HEK293 (cell line): Measurements from ENCODE around the gene ILF3.

Experiments used
- CTCF ChIP-seq: fragments of 450-650 bp; formaldehyde crosslinking; IDR thresholded peaks from 2 replicates; pipeline ENCODE4 v1.5.1; 2016; ENCODE audit warnings: missing biosample characterization, missing genetic modification characterization
- FEZF1 ChIP-seq: fragments of 450-650 bp; formaldehyde crosslinking; IDR thresholded peaks from 2 replicates; pipeline ENCODE4 v1.5.1; 2016; ENCODE audit warnings: missing biosample characterization, missing genetic modification characterization
- HOXC10 ChIP-seq: sonication (generic); formaldehyde crosslinking; IDR thresholded peaks from 2 replicates; pipeline ENCODE4 v1.8.1; 2023; ENCODE audit warnings: mild to moderate bottlenecking, missing genetic modification reagents
- IKZF3 ChIP-seq: fragments of 450-650 bp; IDR thresholded peaks from 2 replicates; pipeline ENCODE4 v1.5.0; 2018; ENCODE audit warnings: missing biosample characterization, mild to moderate bottlenecking, missing genetic modification characterization, moderate library complexity
- KLF16 ChIP-seq: fragments of 450-650 bp; formaldehyde crosslinking; IDR thresholded peaks from 2 replicates; pipeline ENCODE4 v1.5.1; 2017; ENCODE audit warnings: missing biosample characterization, missing genetic modification characterization
- PATZ1 ChIP-seq: fragments of 450-650 bp; formaldehyde crosslinking; IDR thresholded peaks from 2 replicates; pipeline ENCODE4 v1.5.1; 2016; ENCODE audit warnings: missing biosample characterization, missing genetic modification characterization
- SP2 ChIP-seq: fragments of 450-650 bp; formaldehyde crosslinking; IDR thresholded peaks from 2 replicates; pipeline ENCODE4 v1.5.1; 2016; ENCODE audit warnings: missing biosample characterization, missing genetic modification characterization
- SP3 ChIP-seq: fragments of 450-650 bp; formaldehyde crosslinking; IDR thresholded peaks from 2 replicates; pipeline ENCODE4 v1.5.1; 2016; ENCODE audit warnings: missing biosample characterization, missing genetic modification characterization
- SP7 ChIP-seq: fragments of 450-650 bp; formaldehyde crosslinking; IDR thresholded peaks from 2 replicates; pipeline ENCODE4 v1.5.1; 2016; ENCODE audit warnings: missing biosample characterization, missing genetic modification characterization
- YY1 ChIP-seq: fragments of 450-650 bp; formaldehyde crosslinking; IDR thresholded peaks from 2 replicates; pipeline ENCODE4 v1.5.1; 2018; ENCODE audit warnings: missing biosample characterization, missing genetic modification characterization
- ZBTB8A ChIP-seq: fragments of 450-650 bp; formaldehyde crosslinking; IDR thresholded peaks from 2 replicates; pipeline ENCODE4 v1.5.1; 2016; ENCODE audit warnings: missing biosample characterization, missing genetic modification characterization
- ZFHX2 ChIP-seq: fragments of 450-650 bp; formaldehyde crosslinking; conservative IDR thresholded peaks from 2 replicates; pipeline ENCODE4 v1.5.1; 2016; ENCODE audit warnings: missing biosample characterization, missing genetic modification characterization
- ZNF169 ChIP-seq: fragments of 450-650 bp; formaldehyde crosslinking; IDR thresholded peaks from 2 replicates; pipeline ENCODE4 v1.5.1; 2016; ENCODE audit warnings: missing biosample characterization, missing genetic modification characterization
- ZNF174 ChIP-seq: fragments of 450-650 bp; formaldehyde crosslinking; IDR thresholded peaks from 2 replicates; pipeline ENCODE4 v1.5.0; 2017; ENCODE audit warnings: missing biosample characterization, mild to moderate bottlenecking, missing genetic modification characterization
- ZNF221 ChIP-seq: fragments of 450-650 bp; formaldehyde crosslinking; IDR thresholded peaks from 2 replicates; pipeline ENCODE4 v1.5.1; 2017; ENCODE audit warnings: missing biosample characterization, missing genetic modification characterization, borderline replicate concordance
- ZNF335 ChIP-seq: fragments of 450-650 bp; formaldehyde crosslinking; conservative IDR thresholded peaks from 2 replicates; pipeline ENCODE4 v1.5.1; 2016; ENCODE audit warnings: missing biosample characterization, missing genetic modification characterization
- ZNF404 ChIP-seq: fragments of 450-650 bp; formaldehyde crosslinking; IDR thresholded peaks from 2 replicates; pipeline ENCODE4 v1.5.1; 2017; ENCODE audit warnings: missing biosample characterization, missing genetic modification characterization
- ZNF623 ChIP-seq: fragments of 450-650 bp; formaldehyde crosslinking; IDR thresholded peaks from 2 replicates; pipeline ENCODE4 v1.5.1; 2016; ENCODE audit warnings: missing biosample characterization, missing genetic modification characterization
- ZNF629 ChIP-seq: fragments of 450-650 bp; formaldehyde crosslinking; IDR thresholded peaks from 2 replicates; pipeline ENCODE4 v1.5.1; 2017; ENCODE audit warnings: missing biosample characterization, missing genetic modification characterization
- ZNF791 ChIP-seq: fragments of 450-650 bp; formaldehyde crosslinking; IDR thresholded peaks from 2 replicates; pipeline ENCODE4 v1.5.1; 2016; ENCODE audit warnings: missing biosample characterization, missing genetic modification characterization
- ZNF792 ChIP-seq: fragments of 450-650 bp; formaldehyde crosslinking; IDR thresholded peaks from 2 replicates; pipeline ENCODE4 v1.5.1; 2016; ENCODE audit warnings: missing biosample characterization, missing genetic modification characterization
- ZNF830 ChIP-seq: fragments of 450-650 bp; IDR thresholded peaks from 2 replicates; pipeline ENCODE4 v1.5.0; 2018; ENCODE audit warnings: missing biosample characterization, missing genetic modification characterization, low read depth, mild to moderate bottlenecking, moderate library complexity
- ZSCAN5A ChIP-seq: fragments of 450-650 bp; formaldehyde crosslinking; IDR thresholded peaks from 2 replicates; pipeline ENCODE4 v1.5.1; 2016; ENCODE audit warnings: missing biosample characterization, missing genetic modification characterization
- ZXDB ChIP-seq: fragments of 450-650 bp; formaldehyde crosslinking; IDR thresholded peaks from 2 replicates; pipeline ENCODE4 v1.5.1; 2016; ENCODE audit warnings: missing biosample characterization, missing genetic modification characterization
- TF ChIP-seq, protein P1 (sequence below): fragments of 450-650 bp; formaldehyde crosslinking; IDR thresholded peaks from 2 replicates; pipeline ENCODE4 v1.5.1; 2016; ENCODE audit warnings: missing biosample characterization, missing genetic modification characterization
- TF ChIP-seq, protein P2 (sequence below): fragments of 450-650 bp; formaldehyde crosslinking; IDR thresholded peaks from 2 replicates; pipeline ENCODE4 v1.5.0; 2017; ENCODE audit warnings: missing biosample characterization, missing genetic modification characterization, borderline replicate concordance
- TF ChIP-seq, protein P3 (sequence below): fragments of 450-650 bp; formaldehyde crosslinking; IDR thresholded peaks from 2 replicates; pipeline ENCODE4 v1.5.1; 2017; ENCODE audit warnings: missing biosample characterization, missing genetic modification characterization
- TF ChIP-seq, protein P4 (sequence below): fragments of 450-650 bp; IDR thresholded peaks from 2 replicates; pipeline ENCODE4 v1.5.1; 2018; ENCODE audit warnings: missing biosample characterization, missing genetic modification characterization

Gene ILF3

GRCh38 chr19:10718205-10719196 is 64.4 kb downstream of the ILF3 start (continued):
- no peak for TF ChIP-seq ZNF169 (tag by site-specific recombination)
- no peak for TF ChIP-seq SP7 (tag by site-specific recombination)
- TF ChIP-seq, protein P1, sequence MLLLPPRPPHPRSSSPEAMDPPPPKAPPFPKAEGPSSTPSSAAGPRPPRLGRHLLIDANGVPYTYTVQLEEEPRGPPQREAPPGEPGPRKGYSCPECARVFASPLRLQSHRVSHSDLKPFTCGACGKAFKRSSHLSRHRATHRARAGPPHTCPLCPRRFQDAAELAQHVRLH, result no peak
- peak; percentile 52 for TF ChIP-seq ZNF335 (tag by site-specific recombination)
- TF ChIP-seq, protein P2, sequence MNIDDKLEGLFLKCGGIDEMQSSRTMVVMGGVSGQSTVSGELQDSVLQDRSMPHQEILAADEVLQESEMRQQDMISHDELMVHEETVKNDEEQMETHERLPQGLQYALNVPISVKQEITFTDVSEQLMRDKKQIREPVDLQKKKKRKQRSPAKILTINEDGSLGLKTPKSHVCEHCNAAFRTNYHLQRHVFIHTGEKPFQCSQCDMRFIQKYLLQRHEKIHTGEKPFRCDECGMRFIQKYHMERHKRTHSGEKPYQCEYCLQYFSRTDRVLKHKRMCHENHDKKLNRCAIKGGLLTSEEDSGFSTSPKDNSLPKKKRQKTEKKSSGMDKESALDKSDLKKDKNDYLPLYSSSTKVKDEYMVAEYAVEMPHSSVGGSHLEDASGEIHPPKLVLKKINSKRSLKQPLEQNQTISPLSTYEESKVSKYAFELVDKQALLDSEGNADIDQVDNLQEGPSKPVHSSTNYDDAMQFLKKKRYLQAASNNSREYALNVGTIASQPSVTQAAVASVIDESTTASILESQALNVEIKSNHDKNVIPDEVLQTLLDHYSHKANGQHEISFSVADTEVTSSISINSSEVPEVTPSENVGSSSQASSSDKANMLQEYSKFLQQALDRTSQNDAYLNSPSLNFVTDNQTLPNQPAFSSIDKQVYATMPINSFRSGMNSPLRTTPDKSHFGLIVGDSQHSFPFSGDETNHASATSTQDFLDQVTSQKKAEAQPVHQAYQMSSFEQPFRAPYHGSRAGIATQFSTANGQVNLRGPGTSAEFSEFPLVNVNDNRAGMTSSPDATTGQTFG, result no peak
- no peak for TF ChIP-seq KLF16 (tag by site-specific recombination)
- no peak for TF ChIP-seq ZNF174 (tag by site-specific recombination)
- peak; percentile 28; the same call in 1 of the 2 replicates for TF ChIP-seq PATZ1 (tag by site-specific recombination)
- TF ChIP-seq SP2 (tag by site-specific recombination), result peak; percentile 44
- TF ChIP-seq YY1 (tag by site-specific recombination), result peak; percentile 73
- no peak for TF ChIP-seq SP3 (tag by site-specific recombination)
- TF ChIP-seq ZNF221 (tag by site-specific recombination), result no peak
- TF ChIP-seq, protein P3, sequence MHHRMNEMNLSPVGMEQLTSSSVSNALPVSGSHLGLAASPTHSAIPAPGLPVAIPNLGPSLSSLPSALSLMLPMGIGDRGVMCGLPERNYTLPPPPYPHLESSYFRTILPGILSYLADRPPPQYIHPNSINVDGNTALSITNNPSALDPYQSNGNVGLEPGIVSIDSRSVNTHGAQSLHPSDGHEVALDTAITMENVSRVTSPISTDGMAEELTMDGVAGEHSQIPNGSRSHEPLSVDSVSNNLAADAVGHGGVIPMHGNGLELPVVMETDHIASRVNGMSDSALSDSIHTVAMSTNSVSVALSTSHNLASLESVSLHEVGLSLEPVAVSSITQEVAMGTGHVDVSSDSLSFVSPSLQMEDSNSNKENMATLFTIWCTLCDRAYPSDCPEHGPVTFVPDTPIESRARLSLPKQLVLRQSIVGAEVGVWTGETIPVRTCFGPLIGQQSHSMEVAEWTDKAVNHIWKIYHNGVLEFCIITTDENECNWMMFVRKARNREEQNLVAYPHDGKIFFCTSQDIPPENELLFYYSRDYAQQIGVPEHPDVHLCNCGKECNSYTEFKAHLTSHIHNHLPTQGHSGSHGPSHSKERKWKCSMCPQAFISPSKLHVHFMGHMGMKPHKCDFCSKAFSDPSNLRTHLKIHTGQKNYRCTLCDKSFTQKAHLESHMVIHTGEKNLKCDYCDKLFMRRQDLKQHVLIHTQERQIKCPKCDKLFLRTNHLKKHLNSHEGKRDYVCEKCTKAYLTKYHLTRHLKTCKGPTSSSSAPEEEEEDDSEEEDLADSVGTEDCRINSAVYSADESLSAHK (tag by site-specific recombination), result no peak
- TF ChIP-seq ZNF623 (tag by site-specific recombination), result no peak
- peak; percentile 75; the same call in 1 of the 2 replicates for TF ChIP-seq ZSCAN5A (tag by site-specific recombination)
- no peak for TF ChIP-seq ZNF404
- TF ChIP-seq ZBTB8A, result peak; percentile 72
- no peak for TF ChIP-seq HOXC10
- TF ChIP-seq ZNF792 (tag by site-specific recombination), result no peak
- TF ChIP-seq IKZF3 (tag by site-specific recombination), result peak; percentile 38
- TF ChIP-seq FEZF1, result no peak
- TF ChIP-seq, protein P4, sequence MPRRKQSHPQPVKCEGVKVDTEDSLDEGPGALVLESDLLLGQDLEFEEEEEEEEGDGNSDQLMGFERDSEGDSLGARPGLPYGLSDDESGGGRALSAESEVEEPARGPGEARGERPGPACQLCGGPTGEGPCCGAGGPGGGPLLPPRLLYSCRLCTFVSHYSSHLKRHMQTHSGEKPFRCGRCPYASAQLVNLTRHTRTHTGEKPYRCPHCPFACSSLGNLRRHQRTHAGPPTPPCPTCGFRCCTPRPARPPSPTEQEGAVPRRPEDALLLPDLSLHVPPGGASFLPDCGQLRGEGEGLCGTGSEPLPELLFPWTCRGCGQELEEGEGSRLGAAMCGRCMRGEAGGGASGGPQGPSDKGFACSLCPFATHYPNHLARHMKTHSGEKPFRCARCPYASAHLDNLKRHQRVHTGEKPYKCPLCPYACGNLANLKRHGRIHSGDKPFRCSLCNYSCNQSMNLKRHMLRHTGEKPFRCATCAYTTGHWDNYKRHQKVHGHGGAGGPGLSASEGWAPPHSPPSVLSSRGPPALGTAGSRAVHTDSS (tag by site-specific recombination), result no peak
- TF ChIP-seq CTCF (tag by site-specific recombination), result no peak
- TF ChIP-seq ZFHX2 (tag by site-specific recombination), result no peak
- no peak for TF ChIP-seq ZNF791 (tag by site-specific recombination)
- TF ChIP-seq ZXDB (tag by site-specific recombination), result peak; percentile 78
- no peak for TF ChIP-seq ZNF629 (tag by site-specific recombination)
- no peak for TF ChIP-seq ZNF830 (tag by site-specific recombination)
